SHP77 treated with DMSO at 0.1 percent for 48 hours (cell line): Measurements from ENCODE around the gene ZNF417.
"Not testable (repeated sequence)": the region's sequence is repeated elsewhere in the genome, so short reads cannot be mapped to it uniquely, and the experiment has no call there.

Source experiments
- DNase-seq: peaks from one replicate; lab custom pipeline; 2025; lab: John Stamatoyannopoulos, UW

ZNF417 gene

GRCh38 chr19:57887195-57887941, 29.0 kb downstream of the ZNF417 start:
- no peak for DNase-seq

DNA sequence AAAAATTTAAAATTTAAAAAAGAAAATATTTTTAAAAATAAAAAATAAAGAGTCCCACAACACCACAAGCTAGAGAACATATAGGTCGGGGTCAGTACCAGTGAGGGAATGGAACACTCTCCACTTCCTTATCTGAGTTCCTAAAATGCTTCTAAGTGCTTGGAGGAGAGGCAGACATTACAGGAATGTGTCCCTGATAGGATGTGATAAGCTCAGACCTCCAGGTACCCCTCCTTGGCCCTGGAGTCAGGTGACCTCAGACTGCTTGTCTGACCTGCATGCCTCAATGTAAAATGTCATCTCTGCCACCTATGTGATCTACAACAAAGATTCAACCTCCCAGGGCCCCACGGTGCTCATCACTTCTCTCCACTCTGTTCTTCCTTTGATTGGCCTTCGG, 30.3 kb downstream of the ZNF417 start:
- no peak for DNase-seq

DNA sequence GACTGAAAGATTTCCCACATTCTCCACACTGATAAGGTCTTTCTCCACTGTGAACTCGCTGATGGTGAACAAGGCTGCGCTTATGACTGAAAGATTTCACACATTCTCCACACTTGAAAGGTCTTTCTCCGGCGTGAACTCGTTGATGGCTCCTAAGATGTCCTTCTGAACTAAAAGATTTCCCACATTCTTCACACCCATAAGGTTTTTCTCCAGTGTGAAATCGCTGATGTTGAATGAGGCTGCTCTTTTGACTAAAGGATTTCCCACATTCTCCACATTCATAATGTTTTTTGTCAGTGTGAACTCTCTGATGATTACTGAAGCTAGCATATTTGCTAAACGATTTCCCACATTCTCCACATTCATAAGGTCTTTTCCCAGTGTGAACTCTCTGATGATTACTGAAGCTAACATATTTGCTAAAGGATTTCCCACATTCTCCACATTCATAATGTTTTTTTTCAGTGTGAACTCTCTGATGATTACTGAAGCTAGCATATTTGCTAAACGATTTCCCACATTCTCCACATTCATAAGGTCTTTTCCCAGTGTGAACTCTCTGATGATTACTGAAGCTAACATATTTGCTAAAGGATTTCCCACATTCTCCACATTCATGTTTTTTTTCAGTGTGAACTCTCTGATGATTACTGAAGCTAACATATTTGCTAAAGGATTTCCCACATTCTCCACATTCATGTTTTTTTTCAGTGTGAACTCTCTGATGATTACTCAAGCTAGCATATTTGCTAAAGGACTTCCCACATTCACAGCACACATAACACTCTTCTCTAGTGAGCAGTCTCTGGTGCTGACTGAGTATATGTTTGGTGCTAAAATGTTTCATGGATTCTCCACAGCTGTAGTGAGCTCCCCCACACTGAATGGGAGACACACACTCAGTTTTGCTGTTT, 42.3 kb downstream of the ZNF417 start:
- not testable (repeated sequence) for DNase-seq

DNA sequence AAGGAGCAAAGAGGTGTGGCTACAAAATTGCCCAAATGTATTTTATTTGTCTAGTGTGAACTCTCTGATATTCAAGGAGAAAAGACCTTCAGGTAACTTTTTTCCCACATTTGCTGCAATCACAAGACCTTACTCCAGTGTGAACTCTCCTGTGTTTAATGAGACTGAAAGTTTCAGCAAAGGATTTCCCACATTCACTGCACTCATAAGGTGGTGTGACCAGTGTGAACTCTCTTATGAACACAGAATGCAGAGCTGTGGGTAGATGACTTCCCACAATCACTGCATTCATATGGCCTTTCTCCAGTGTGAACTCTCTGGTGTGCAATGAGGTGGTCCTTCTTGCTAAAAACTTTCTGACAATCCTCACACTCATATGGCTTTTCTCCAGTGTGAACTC, 43.9 kb downstream of the ZNF417 start:
- no peak for DNase-seq

DNA sequence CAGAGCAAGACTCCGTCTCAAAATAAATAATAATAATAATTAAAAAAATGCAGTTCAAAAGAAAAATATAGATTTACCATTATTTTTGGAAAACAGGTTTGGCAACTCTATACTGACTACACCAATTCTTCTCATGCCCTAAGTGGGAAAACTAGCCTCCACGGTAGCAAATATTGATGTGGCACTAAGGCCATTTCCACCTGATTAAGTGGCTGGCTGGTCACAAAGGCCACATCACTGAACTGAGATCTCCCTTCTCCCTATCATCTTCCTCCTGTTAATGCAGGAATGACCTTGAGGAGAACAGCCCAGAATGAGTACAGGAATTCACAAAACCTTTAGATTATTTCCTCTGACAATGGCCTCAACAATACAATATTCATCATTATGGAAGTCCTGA, 46.2 kb downstream of the ZNF417 start:
- DNase-seq = no peak

GRCh38 chr19:57869655-57870054, 46.7 kb downstream of the ZNF417 start:
- DNase-seq = not testable (repeated sequence)

DNA sequence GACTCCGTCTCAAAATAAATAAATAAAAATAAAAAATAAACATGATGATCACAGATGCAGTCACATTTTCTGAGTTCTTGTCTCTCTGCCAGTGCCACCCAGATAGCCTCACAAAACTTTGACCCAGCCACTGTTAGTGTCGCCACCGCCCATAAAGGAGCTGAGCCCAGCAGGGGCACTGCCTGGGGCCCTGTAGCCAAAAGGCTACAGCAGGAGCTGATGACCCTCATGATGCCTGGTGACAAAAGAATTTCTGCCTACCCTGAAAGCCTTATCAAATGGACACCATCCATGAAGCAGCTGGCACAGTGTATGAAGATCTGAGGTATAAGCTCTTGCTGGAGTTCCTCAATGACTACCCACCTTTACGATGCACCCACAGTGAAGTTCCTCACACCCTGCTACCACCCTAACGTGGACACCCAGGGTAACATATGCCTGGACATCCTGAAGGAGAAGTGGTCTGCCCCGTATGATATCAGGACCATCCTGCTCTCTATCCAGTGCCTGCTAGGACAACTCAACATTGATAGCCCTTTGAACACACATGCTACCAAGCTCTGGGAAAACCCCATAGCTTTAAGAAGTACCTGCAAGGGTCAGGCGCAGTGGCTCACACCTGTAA, 48.4 kb downstream of the ZNF417 start:
- no peak for DNase-seq
